Astrocyte (in vitro differentiated cells and primary cell): Measurements from ENCODE around the gene SRCIN1. TPM values are rescaled to one million over a fixed set of nuclear protein-coding genes. Genes with fewer than 3 reads are reported as not detected.

Experiments
- DNase-seq: peaks from one replicate; pipeline ENCODE4 v3.0.0-alpha.2; 2010; ENCODE audit warnings: low read depth
- FAIRE-seq: peaks from 2 replicates; lab custom pipeline; 2011; peaks lifted over from hg19 to GRCh38; lab: Jason Lieb, UNC
- H2AFZ ChIP-seq: 2 replicates; pipeline ENCODE4 v1.6.0; 2012; ENCODE audit warnings: low read depth, low read length, inconsistent platforms
- H3K27ac ChIP-seq: 2 replicates; pipeline ENCODE4 v1.5.1; 2011; ENCODE audit warnings: low read depth, low read length, inconsistent platforms
- H3K27me3 ChIP-seq: 2 replicates; pipeline ENCODE4 v1.6.0; 2011; ENCODE audit warnings: low read length, inconsistent platforms; ENCODE audit not compliant: insufficient read depth
- H3K36me3 ChIP-seq: 2 replicates; pipeline ENCODE4 v1.5.1; 2011; ENCODE audit warnings: low read length, inconsistent platforms; ENCODE audit not compliant: insufficient read depth
- H3K4me1 ChIP-seq: 2 replicates; pipeline ENCODE4 v1.5.1; 2011; ENCODE audit warnings: low read length, inconsistent platforms; ENCODE audit not compliant: insufficient read depth
- H3K4me2 ChIP-seq: 2 replicates; pipeline ENCODE4 v1.6.0; 2012; ENCODE audit warnings: low read length, inconsistent platforms
- H3K4me3 ChIP-seq: 2 replicates; pipeline ENCODE4 v1.5.1; 2011; ENCODE audit warnings: low read depth, mild to moderate bottlenecking, low read length, inconsistent platforms; ENCODE audit not compliant: insufficient read depth
- H3K79me2 ChIP-seq: 2 replicates; pipeline ENCODE4 v1.6.0; 2012; ENCODE audit warnings: mild to moderate bottlenecking, low read length, inconsistent platforms; ENCODE audit not compliant: insufficient read depth
- H3K9ac ChIP-seq: 2 replicates; pipeline ENCODE4 v1.6.0; 2012; ENCODE audit warnings: mild to moderate bottlenecking, low read length, inconsistent platforms
- H3K9me3 ChIP-seq: 2 replicates; pipeline ENCODE4 v1.5.1; 2012; ENCODE audit warnings: low read depth, mild to moderate bottlenecking, low read length, inconsistent platforms; ENCODE audit not compliant: insufficient read depth
- H4K20me1 ChIP-seq: 2 replicates; pipeline ENCODE4 v1.6.0; 2012; ENCODE audit warnings: low read length, inconsistent platforms; ENCODE audit not compliant: insufficient read depth
- H3K27ac Mint-ChIP-seq: one replicate; pipeline ENCODE4 v1.8.0; 2021; ENCODE audit warnings: mild to moderate bottlenecking, mixed read lengths; ENCODE audit not compliant: unreplicated experiment
- H3K27me3 Mint-ChIP-seq: one replicate; pipeline ENCODE4 v1.8.0; 2021; ENCODE audit warnings: low read depth, mixed read lengths; ENCODE audit not compliant: unreplicated experiment
- H3K36me3 Mint-ChIP-seq: one replicate; pipeline ENCODE4 v1.8.0; 2021; ENCODE audit warnings: low read depth, mixed read lengths; ENCODE audit not compliant: unreplicated experiment
- H3K4me1 Mint-ChIP-seq: one replicate; pipeline ENCODE4 v1.8.0; 2021; ENCODE audit warnings: low read depth, mixed read lengths; ENCODE audit not compliant: unreplicated experiment
- H3K4me3 Mint-ChIP-seq: one replicate; pipeline ENCODE4 v1.8.0; 2021; ENCODE audit warnings: mild to moderate bottlenecking, moderate library complexity, mixed read lengths; ENCODE audit not compliant: unreplicated experiment
- H3K9me3 Mint-ChIP-seq: one replicate; pipeline ENCODE4 v1.8.0; 2021; ENCODE audit warnings: mild to moderate bottlenecking, mixed read lengths; ENCODE audit not compliant: unreplicated experiment
- EZH2 ChIP-seq: IDR thresholded peaks from 2 replicates; pipeline ENCODE4 v1.6.1; 2012; ENCODE audit warnings: mild to moderate bottlenecking, low read length, inconsistent platforms; ENCODE audit not compliant: insufficient read depth
- total RNA-seq: library from RNA; stranded (reverse); gene quantifications from 2 replicates; pipeline ENCODE4 v1.2.1, GENCODE V29; 2021
- TF ChIP-seq, protein P1 (sequence below): IDR thresholded peaks from 2 replicates; pipeline ENCODE4 v1.5.1; 2011; ENCODE audit warnings: low read depth, mild to moderate bottlenecking, inconsistent platforms, low read length, moderate library complexity; ENCODE audit not compliant: insufficient read depth

SRCIN1 gene
- total RNA-seq, 1 donor from 2014 or later = 1.5 TPM

DNA sequence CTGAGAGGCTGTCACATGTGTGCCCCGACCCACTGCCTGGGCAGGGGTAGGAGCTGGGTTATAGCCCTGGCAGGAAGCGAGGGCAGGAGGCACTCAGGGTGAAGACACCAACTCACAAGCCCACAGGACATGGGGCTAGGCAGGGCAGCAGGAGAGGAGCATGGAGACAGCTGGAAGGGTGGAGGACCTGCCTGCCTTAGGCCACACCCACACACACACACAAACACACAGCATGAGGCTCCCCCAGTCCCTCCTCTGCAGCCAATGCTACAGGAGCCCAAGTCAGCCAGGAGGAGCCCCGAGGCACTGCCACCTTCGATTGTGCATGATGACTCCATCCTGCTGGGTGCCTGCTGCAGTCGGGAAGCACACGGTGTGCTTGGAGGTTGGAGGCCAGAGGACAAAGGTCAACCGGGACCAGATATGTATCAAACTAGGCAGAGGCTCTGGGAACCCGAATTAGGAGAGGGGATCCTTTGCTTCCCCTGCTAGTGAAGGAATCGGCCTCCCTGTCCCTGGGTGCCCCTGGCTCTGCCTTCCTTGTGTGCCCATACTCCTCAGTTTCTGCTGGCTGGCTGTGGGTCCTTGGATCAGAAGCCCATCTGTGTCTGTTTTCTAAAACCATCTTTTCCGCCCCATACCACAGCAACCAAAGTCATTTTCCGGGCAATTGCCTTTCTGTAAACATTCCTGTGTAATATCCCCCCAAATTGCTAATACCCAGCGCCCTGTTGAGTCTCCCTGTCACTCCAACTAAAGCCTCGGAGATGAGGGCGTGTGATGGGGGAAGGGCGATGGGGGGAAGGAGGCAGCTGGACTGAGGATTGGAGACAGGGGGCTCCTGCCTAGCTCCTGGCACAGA lies 20.5 kb downstream of the SRCIN1 start:
- peaks cover 80% of the 10 kb centered on the region for H3K27me3 Mint-ChIP-seq

DNA sequence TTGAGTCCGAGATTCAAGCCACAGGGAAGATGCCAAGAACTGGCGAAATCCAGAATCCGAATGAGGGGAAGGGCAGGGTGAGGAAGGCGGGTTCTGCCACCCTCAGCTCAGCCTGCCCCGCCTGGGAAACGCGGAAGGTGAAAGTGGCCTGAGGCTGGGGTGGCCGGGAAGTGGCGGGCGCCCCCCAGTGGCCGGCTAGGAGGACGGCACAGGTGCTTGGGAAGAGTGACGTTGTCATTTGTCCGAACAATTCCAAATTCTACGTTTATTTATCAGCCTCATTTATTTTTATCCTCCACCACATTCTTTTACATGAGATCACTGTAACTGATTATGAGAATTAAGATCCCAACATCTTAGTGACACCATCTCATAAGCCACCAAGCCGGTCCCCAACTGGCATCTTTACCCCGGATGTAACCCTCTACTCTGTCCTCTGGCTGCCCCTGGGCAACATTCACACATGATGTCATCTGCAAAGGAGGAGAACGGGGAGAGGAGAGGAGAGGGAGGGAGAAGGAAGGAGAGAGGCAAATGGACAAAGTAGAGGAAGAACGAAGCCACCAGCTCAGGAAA lies 21.3 kb downstream of the SRCIN1 start:
- no peak overlapping the region for H3K9ac ChIP-seq
- H3K27ac Mint-ChIP-seq = no peak overlapping the region
- no peaks in the 10 kb centered on the region for H3K79me2 ChIP-seq
- H3K27me3 ChIP-seq = peaks cover 33% of the 10 kb centered on the region
- H2AFZ ChIP-seq = no peak overlapping the region
- H3K4me3 Mint-ChIP-seq = no peak overlapping the region
- H3K4me1 ChIP-seq = no peaks in the 10 kb centered on the region
- H3K27me3 Mint-ChIP-seq = peaks cover 80% of the 10 kb centered on the region
- no peaks in the 10 kb centered on the region for H3K36me3 Mint-ChIP-seq
- H3K36me3 ChIP-seq = no peaks in the 10 kb centered on the region
- no peak overlapping the region for H3K27ac ChIP-seq
- H3K4me3 ChIP-seq = no peak overlapping the region
- no peak for DNase-seq
- no peaks in the 10 kb centered on the region for H3K9me3 Mint-ChIP-seq
- peaks cover 9% of the 10 kb centered on the region for H3K4me1 Mint-ChIP-seq
- no peaks in the 10 kb centered on the region for H3K9me3 ChIP-seq
- H4K20me1 ChIP-seq = no peaks in the 10 kb centered on the region
- no peak overlapping the region for H3K4me2 ChIP-seq
- TF ChIP-seq EZH2 = no peak
- TF ChIP-seq, protein P1, sequence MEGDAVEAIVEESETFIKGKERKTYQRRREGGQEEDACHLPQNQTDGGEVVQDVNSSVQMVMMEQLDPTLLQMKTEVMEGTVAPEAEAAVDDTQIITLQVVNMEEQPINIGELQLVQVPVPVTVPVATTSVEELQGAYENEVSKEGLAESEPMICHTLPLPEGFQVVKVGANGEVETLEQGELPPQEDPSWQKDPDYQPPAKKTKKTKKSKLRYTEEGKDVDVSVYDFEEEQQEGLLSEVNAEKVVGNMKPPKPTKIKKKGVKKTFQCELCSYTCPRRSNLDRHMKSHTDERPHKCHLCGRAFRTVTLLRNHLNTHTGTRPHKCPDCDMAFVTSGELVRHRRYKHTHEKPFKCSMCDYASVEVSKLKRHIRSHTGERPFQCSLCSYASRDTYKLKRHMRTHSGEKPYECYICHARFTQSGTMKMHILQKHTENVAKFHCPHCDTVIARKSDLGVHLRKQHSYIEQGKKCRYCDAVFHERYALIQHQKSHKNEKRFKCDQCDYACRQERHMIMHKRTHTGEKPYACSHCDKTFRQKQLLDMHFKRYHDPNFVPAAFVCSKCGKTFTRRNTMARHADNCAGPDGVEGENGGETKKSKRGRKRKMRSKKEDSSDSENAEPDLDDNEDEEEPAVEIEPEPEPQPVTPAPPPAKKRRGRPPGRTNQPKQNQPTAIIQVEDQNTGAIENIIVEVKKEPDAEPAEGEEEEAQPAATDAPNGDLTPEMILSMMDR = peak; percentile 77
- no peak for FAIRE-seq

More for the DNA sequence above, 20.5 kb downstream of the SRCIN1 start:
- Histone ChIP-seq H3K4me3 (no peak overlapping the region), H3K9ac (no peak overlapping the region), H3K79me2 (no peaks in the 10 kb centered on the region), H3K4me2 (no peak overlapping the region), H3K4me1 (no peaks in the 10 kb centered on the region), H2AFZ (no peak overlapping the region), H3K9me3 (no peaks in the 10 kb centered on the region), H3K36me3 (no peaks in the 10 kb centered on the region), H3K27ac (no peak overlapping the region), H3K27me3 (peaks cover 31% of the 10 kb centered on the region), H4K20me1 (no peaks in the 10 kb centered on the region)
- no peak overlapping the region for H3K27ac Mint-ChIP-seq
- no peak for DNase-seq
- no peak overlapping the region for H3K4me3 Mint-ChIP-seq
- FAIRE-seq = no peak
- H3K9me3 Mint-ChIP-seq = no peaks in the 10 kb centered on the region
- peaks cover 6% of the 10 kb centered on the region for H3K4me1 Mint-ChIP-seq
- TF ChIP-seq, protein P1 = no peak
- TF ChIP-seq EZH2 = no peak
- H3K36me3 Mint-ChIP-seq = no peaks in the 10 kb centered on the region

DNA sequence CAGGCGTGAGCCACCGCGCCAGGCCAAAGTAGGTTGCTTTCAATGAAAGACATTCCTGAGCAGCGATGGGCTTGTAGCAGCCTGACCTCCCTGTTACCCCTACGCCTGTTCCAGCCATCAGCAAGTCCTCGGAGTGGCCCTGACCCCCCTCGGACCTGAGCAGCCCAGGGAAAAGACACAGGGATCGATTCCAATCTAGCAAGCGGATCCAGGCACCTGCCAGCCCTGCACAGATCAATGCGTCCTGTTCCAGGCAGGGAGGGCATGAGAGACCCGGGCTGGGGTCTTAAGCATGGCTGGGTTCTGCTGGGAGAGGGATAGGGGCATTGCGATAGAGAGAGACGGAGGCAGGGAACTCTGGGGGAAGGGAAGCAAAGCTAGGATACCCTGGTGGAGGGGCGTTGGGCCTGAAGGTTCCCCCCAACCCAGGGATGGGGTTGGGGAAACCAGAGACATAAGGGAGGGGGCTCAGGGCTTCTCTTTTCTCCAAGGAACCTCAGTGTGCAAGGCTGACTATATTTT lies 21.9 kb downstream of the SRCIN1 start:
- Mint-ChIP-seq H3K9me3 (no peaks in the 10 kb centered on the region), H3K4me1 (peaks cover 12% of the 10 kb centered on the region), H3K4me3 (no peak overlapping the region), H3K36me3 (no peaks in the 10 kb centered on the region), H3K27me3 (peaks cover 81% of the 10 kb centered on the region), H3K27ac (no peak overlapping the region)
- TF ChIP-seq EZH2 = no peak
- TF ChIP-seq, protein P1 = no peak
- Histone ChIP-seq H3K4me1 (no peaks in the 10 kb centered on the region), H3K9ac (no peak overlapping the region), H3K36me3 (no peaks in the 10 kb centered on the region), H3K4me3 (no peak overlapping the region), H3K79me2 (no peaks in the 10 kb centered on the region), H3K9me3 (no peaks in the 10 kb centered on the region), H3K27me3 (peaks cover 33% of the 10 kb centered on the region), H3K4me2 (no peak overlapping the region), H4K20me1 (no peaks in the 10 kb centered on the region), H2AFZ (no peak overlapping the region), H3K27ac (no peak overlapping the region)
- DNase-seq (no peak), FAIRE-seq (no peak)
